ENCODE results near the gene CYS1. TPM values are rescaled to one million over a fixed set of nuclear protein-coding genes. Genes with fewer than 3 reads are reported as not detected.

The CYS1 gene
- total RNA-seq, 4 donors from 2014 or later = 0.59 to 47.2 (median 2.7) TPM

DNA sequence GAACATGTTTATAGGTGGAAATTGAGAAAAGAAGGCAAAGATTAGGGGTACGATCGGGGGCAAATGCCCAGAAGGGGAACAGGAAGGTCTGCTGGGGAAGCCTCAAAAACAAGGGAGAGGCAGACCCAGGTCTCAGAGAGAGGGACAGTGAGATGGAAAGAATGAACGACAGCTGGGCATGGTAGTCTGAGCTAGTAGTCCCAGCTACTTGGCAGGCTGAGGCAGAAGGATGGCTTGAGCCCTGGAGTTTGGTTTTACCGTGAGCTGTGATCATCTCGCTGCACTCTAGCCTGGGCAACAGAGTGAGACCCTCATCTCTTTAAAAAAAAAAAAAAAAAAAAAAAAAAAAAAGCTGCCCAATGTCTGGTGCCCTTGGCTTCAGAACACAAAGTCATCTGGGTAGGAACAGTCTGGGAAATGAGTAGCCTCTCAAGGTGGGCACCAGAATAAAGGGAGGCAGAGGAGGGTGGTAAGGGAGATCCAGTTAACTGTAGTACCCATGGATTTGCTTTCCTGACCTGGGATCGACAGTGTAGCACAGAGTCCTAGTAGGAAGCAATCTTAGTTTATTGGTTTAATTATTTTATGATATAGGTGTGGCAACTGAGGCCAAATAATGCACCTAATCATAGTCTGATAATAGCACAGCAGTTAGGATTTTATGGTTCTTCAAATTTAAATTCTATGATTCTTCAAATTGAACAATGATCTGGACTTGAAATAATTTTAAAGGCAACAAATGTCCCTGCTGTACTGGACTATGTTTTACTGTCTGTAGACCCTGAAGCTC, 45.8 kb upstream of the CYS1 start:
- no peaks in the 10 kb centered on the region for H3K9me3 ChIP-seq
- H3K27ac ChIP-seq = no peak overlapping the region
- no peaks in the 10 kb centered on the region for H3K36me3 ChIP-seq
- DNase-seq = no peak
- no peak for TF ChIP-seq POLR2A (IDR thresholded peaks at IDR 0.05)
- H3K4me1 ChIP-seq = peaks cover 9 to 19% of the 10 kb centered on the region in 2 donors
- H3K4me3 ChIP-seq (replicated peaks in 1 of 3) = no peak overlapping the region
- 84 to 89% methylated on average over 6 of the region's 6 CpGs for WGBS, 2 donors
- H3K27me3 ChIP-seq = peaks cover 7% of the 10 kb centered on the region
- intact Hi-C loops (cut with DNase I) = loop anchor here (2.0 to 10.0 kb wide), 2 partner anchors 309 to 539 kb away; no protein-coding TSS in a partner anchor

DNA sequence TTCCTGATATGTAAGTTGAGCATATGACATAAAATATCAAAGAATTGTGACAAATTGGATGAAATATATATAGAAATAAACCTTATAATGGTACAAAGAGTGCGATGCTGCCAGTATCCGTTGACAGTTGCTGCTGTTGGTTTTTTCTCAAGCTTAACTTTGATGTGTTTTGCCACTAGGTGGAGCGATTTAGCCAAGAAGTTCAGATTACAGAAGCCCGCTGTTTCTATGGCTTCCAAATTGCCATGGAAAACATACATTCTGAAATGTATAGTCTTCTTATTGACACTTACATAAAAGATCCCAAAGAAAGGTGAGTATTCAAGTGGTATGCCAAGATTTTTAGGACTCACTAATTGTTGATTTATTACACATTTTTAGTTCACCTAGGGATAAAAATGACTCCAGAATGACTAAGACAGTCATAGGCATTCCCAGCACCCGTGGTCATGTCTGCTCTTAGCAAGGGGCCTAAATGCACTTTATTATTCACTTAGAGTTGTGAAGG, 44.4 kb upstream of the CYS1 start:
- H3K4me3 ChIP-seq (replicated peaks in 1 of 3) = no peak overlapping the region
- intact Hi-C loops (cut with DNase I) = loop anchor here (2.0 to 10.0 kb wide), 2 partner anchors 310 to 540 kb away; no protein-coding TSS in a partner anchor

GRCh38 chr2:10123281-10123680, 43.1 kb upstream of the CYS1 start:
- Histone ChIP-seq H3K27ac (no peak overlapping the region), H3K9me3 (no peaks in the 10 kb centered on the region), H3K36me3 (no peaks in the 10 kb centered on the region), H3K27me3 (peaks cover 7% of the 10 kb centered on the region), H3K4me3 (replicated peaks in 1 of 3) (no peak overlapping the region), H3K4me1 (peaks cover 14 to 23% of the 10 kb centered on the region in 2 donors)
- TF ChIP-seq POLR2A (IDR thresholded peaks at IDR 0.05) = no peak
- WGBS, 2 donors = 0 to 5% methylated on average over 18 of the region's 18 CpGs
- intact Hi-C loops (cut with DNase I) = loop anchor here (10.0 kb wide), 1 partner anchor 542 kb away; no protein-coding TSS in a partner anchor
- DNase-seq = no peak

More for the DNA sequence above, 44.4 kb upstream of the CYS1 start:
- TF ChIP-seq CTCF (IDR thresholded peaks at IDR 0.05) (peak; percentile 15 to 68 (median 58)), POLR2A (IDR thresholded peaks at IDR 0.05) (no peak)
- Histone ChIP-seq H3K27me3 (peaks cover 7% of the 10 kb centered on the region), H3K4me1 (peaks cover 14 to 23% of the 10 kb centered on the region in 2 donors), H3K36me3 (no peaks in the 10 kb centered on the region), H3K9me3 (no peaks in the 10 kb centered on the region), H3K27ac (no peak overlapping the region)
- DNase-seq = peak; percentile 16 to 21
- WGBS, 2 donors = 12 to 23% methylated on average over 5 of the region's 5 CpGs

- Histone ChIP-seq H3K9me3 (no peaks in the 10 kb centered on the region), H3K27me3 (peaks cover 7% of the 10 kb centered on the region), H3K4me1 (peaks cover 14 to 23% of the 10 kb centered on the region in 2 donors), H3K36me3 (no peaks in the 10 kb centered on the region), H3K27ac (no peak within 1 kb of the TSS), H3K4me3 (replicated peaks in 1 of 3) (peak within 1 kb of the TSS in 1 of 3 donors; percentile 43)
- 1 to 3% methylated on average over 16 to 67 of the region's 81 CpGs for WGBS, 2 donors
- intact Hi-C loops (cut with DNase I) = loop anchor here (10.0 kb wide), 1 partner anchor 542 kb away; no protein-coding TSS in a partner anchor
- peak; percentile 91 to 92 for DNase-seq
- TF ChIP-seq POLR2A (IDR thresholded peaks at IDR 0.05) = no peak
- no peak for TF ChIP-seq CTCF (IDR thresholded peaks at IDR 0.05)
Observed at GRCh38 chr2:10122500-10123280, 42.5 kb upstream of the CYS1 start, which contains the start of gene RRM2. TSS of gene RRM2 (plus strand) at chr2:10122739. CDS start at chr2:10122799, 60 bp downstream.

GRCh38 chr2:10120877-10121574, 40.8 kb upstream of the CYS1 start:
- no peaks in the 10 kb centered on the region for H3K36me3 ChIP-seq
- intact Hi-C loops (cut with DNase I) = loop anchor here (10.0 kb wide), 1 partner anchor 544 kb away; no protein-coding TSS in a partner anchor
- H3K4me1 ChIP-seq = peaks cover 14 to 23% of the 10 kb centered on the region in 2 donors
- H3K27ac ChIP-seq = no peak overlapping the region
- peaks cover 7% of the 10 kb centered on the region for H3K27me3 ChIP-seq
- peak overlapping the region; percentile 39 to 66 (median 51) for H3K4me3 ChIP-seq (replicated peaks in 1 of 3)
- H3K9me3 ChIP-seq = no peaks in the 10 kb centered on the region
- TF ChIP-seq POLR2A (IDR thresholded peaks at IDR 0.05) (no peak), CTCF (IDR thresholded peaks at IDR 0.05) (no peak)
- no peak for DNase-seq
- WGBS, 2 donors = 27% methylated on average over 13 of the region's 13 CpGs
